ENCODE measurements around the gene RELA. TPM values are rescaled to one million over a fixed set of nuclear protein-coding genes. Genes with fewer than 3 reads are reported as not detected.

Gene RELA
- total and polyA plus RNA-seq, 2 donors (not counting 3 experiments of a cell fraction or from before 2014, with no cell fraction given), result 78.7 to 105 TPM

DNA sequence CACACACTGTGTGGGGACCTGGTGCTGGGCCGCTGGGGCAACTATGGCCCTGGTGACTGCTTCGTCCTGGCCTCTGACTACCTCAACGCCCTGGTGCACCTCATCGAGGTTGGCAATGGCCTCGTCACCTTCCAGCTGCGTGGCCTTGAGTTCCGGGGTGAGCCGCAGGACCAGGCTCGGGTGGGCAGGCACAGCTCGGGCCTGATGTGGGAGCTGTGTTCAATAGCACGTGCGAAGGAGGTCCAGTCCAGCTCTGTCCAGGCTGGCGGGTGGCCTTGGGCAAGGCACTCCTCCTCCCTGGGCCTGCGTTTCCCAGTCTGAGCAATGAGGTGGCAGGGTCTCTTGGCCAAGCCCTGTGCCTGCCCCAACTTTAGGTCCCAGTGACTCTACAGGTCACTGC, 33.1 kb downstream of the RELA start:
- intact Hi-C loops (cut with micrococcal nuclease) (no loop called here), dilution Hi-C loops (cut with MboI; ENCODE audit: extremely low pct_ligation_motif_present, low sequenced_read_pairs) (no loop called here)
- no peak overlapping the region for H3K9ac ChIP-seq (replicated peaks; ENCODE audit: extremely low read depth, insufficient read depth, low read length)
- H3K9me1 ChIP-seq (replicated peaks; ENCODE audit: control insufficient read depth, extremely low read depth, insufficient read depth, low read length), result no peaks in the 10 kb centered on the region
- BruUV-seq (replicated peaks), result TSS peak; percentile 7
- no peak overlapping the region for H2AFZ ChIP-seq (ENCODE audit: low read depth, low read length)
- H3K27ac ChIP-seq (ENCODE audit: insufficient read depth, low read depth, low read length), result no peak overlapping the region
- TF ChIP-seq JUN (IDR thresholded peaks at IDR 0.05; ENCODE audit: borderline replicate concordance, insufficient read depth, insufficient read length, low read depth) (no peak), EZH2 (IDR thresholded peaks at IDR 0.05; ENCODE audit: borderline replicate concordance, low read depth, low read length, severe bottlenecking) (no peak), MYC (IDR thresholded peaks at IDR 0.05; ENCODE audit: low read depth, low read length) (no peak), FOS (IDR thresholded peaks at IDR 0.05; ENCODE audit: borderline replicate concordance, insufficient read depth, low read length) (no peak), POLR2A (IDR thresholded peaks at IDR 0.05; ENCODE audit: low read depth, low read length) (no peak), MAX (IDR thresholded peaks at IDR 0.05; ENCODE audit: insufficient read depth, insufficient read length) (no peak), GATA2 (IDR thresholded peaks at IDR 0.05; ENCODE audit: insufficient read depth, insufficient read length, low read depth, low read length) (no peak), POLR2AphosphoS5 (IDR thresholded peaks at IDR 0.05; ENCODE audit: insufficient read depth, low read depth, low read length) (no peak)
- TF ChIP-seq, protein P1, sequence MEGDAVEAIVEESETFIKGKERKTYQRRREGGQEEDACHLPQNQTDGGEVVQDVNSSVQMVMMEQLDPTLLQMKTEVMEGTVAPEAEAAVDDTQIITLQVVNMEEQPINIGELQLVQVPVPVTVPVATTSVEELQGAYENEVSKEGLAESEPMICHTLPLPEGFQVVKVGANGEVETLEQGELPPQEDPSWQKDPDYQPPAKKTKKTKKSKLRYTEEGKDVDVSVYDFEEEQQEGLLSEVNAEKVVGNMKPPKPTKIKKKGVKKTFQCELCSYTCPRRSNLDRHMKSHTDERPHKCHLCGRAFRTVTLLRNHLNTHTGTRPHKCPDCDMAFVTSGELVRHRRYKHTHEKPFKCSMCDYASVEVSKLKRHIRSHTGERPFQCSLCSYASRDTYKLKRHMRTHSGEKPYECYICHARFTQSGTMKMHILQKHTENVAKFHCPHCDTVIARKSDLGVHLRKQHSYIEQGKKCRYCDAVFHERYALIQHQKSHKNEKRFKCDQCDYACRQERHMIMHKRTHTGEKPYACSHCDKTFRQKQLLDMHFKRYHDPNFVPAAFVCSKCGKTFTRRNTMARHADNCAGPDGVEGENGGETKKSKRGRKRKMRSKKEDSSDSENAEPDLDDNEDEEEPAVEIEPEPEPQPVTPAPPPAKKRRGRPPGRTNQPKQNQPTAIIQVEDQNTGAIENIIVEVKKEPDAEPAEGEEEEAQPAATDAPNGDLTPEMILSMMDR (IDR thresholded peaks at IDR 0.05; ENCODE audit: extremely low read depth in 1 of 2, insufficient read depth in 1 of 2, low read depth in 1 of 2, low read length in 2 of 2), result no peak
- ChIA-PET CTCF (interaction anchor here (0.9 kb wide), 1 partner anchor 8 kb away, joined by 4 read pairs; the partner anchor contains the start of gene SIPA1), POLR2A (no interaction called here)
- no peak overlapping the region for H3K4me3 ChIP-seq (replicated peaks in 1 of 3; ENCODE audit: insufficient read depth in 1 of 3, low read depth in 1 of 3, low read length in 3 of 3)
- peaks cover 19 to 61% of the 10 kb centered on the region in 2 experiments for H3K36me3 ChIP-seq (ENCODE audit: control insufficient read depth in 2 of 2, extremely low read depth in 1 of 2, insufficient read depth in 2 of 2, low read length in 2 of 2)
- no peaks in the 10 kb centered on the region for H3K4me1 ChIP-seq (ENCODE audit: control insufficient read depth, extremely low read depth, insufficient read depth, low read length)
- H3K9me3 ChIP-seq (replicated peaks; ENCODE audit: control insufficient read depth, insufficient read depth, low read length), result no peaks in the 10 kb centered on the region
- no peaks in the 10 kb centered on the region for H4K20me1 ChIP-seq (replicated peaks; ENCODE audit: control insufficient read depth, extremely low read depth, insufficient read depth, low read length)
- no peak for DNase-seq (ENCODE audit: low read depth, low spot score)
- no peak for FAIRE-seq
- no peaks in the 10 kb centered on the region for H3K79me2 ChIP-seq (ENCODE audit: control insufficient read depth, insufficient read depth, low read length)
- H3K27me3 ChIP-seq (ENCODE audit: control insufficient read depth in 2 of 2, insufficient read depth in 2 of 2, low read length in 2 of 2), result no peaks in the 10 kb centered on the region
- H3K4me2 ChIP-seq (ENCODE audit: insufficient read depth, low read length), result no peak overlapping the region

Measured in endothelial cell of umbilical vein (primary cell).